Chondrocyte (in vitro differentiated cells): ENCODE data around the gene B4GALT5. TPM values are rescaled to one million over a fixed set of nuclear protein-coding genes. Genes with fewer than 3 reads are reported as not detected.
"Not testable (repeated sequence)": the region's sequence is repeated elsewhere in the genome, so short reads cannot be mapped to it uniquely, and the experiment has no call there.

Experiments
- DNase-seq: peaks from one replicate; pipeline ENCODE4 v3.0.0; 2021; ENCODE audit warnings: mixed read lengths, low spot score
- H3K27ac Mint-ChIP-seq: one replicate; pipeline ENCODE4 v1.8.0; 2021; ENCODE audit warnings: mild to moderate bottlenecking, moderate library complexity, mixed read lengths; ENCODE audit not compliant: unreplicated experiment
- H3K27me3 Mint-ChIP-seq: 2 replicates; pipeline ENCODE4 v1.8.0; 2021; ENCODE audit warnings: low read depth, mixed read lengths
- H3K36me3 Mint-ChIP-seq: 2 replicates; pipeline ENCODE4 v1.8.0; 2021; ENCODE audit warnings: low read depth, mixed read lengths
- H3K4me1 Mint-ChIP-seq: 2 replicates; pipeline ENCODE4 v1.8.0; 2021; ENCODE audit warnings: low read depth, mild to moderate bottlenecking, mixed read lengths
- H3K4me3 Mint-ChIP-seq: one replicate; pipeline ENCODE4 v1.8.0; 2021; ENCODE audit warnings: mild to moderate bottlenecking, moderate library complexity, mixed read lengths; ENCODE audit not compliant: unreplicated experiment
- H3K9me3 Mint-ChIP-seq: 2 replicates; pipeline ENCODE4 v1.8.0; 2021; ENCODE audit warnings: low read depth, mixed read lengths
- CTCF ChIP-seq: fragments of 200-600 bp; sonication (generic); IDR thresholded peaks from 2 replicates; pipeline ENCODE4 v1.5.0; 2021; ENCODE audit warnings: antibody characterized with exemption, mild to moderate bottlenecking, moderate library complexity
- total RNA-seq: library from RNA; stranded (reverse); gene quantifications from 3 replicates; pipeline ENCODE4 v1.2.1, GENCODE V29; 2021

B4GALT5 gene
- total RNA-seq, 1 donor from 2014 or later, result 56.1 TPM

GRCh38 chr20:49729780-49730179 lies 16.1 kb upstream of the B4GALT5 start:
- Mint-ChIP-seq H3K27me3 (no peaks in the 10 kb centered on the region), H3K4me3 (no peak overlapping the region), H3K36me3 (no peaks in the 10 kb centered on the region), H3K9me3 (peaks cover 4% of the 10 kb centered on the region), H3K27ac (peak overlapping the region; percentile 67), H3K4me1 (peaks cover 8% of the 10 kb centered on the region)
- no peak for DNase-seq
- no peak for TF ChIP-seq CTCF

GRCh38 chr20:49727894-49728885 lies 14.5 kb upstream of the B4GALT5 start:
- Mint-ChIP-seq H3K27ac (no peak overlapping the region), H3K9me3 (peaks cover 4% of the 10 kb centered on the region)

GRCh38 chr20:49727478-49727877 lies 13.8 kb upstream of the B4GALT5 start:
- Mint-ChIP-seq H3K27me3 (no peaks in the 10 kb centered on the region), H3K9me3 (peaks cover 4% of the 10 kb centered on the region), H3K4me3 (no peak overlapping the region), H3K4me1 (peaks cover 8% of the 10 kb centered on the region), H3K36me3 (no peaks in the 10 kb centered on the region), H3K27ac (no peak overlapping the region)
- TF ChIP-seq CTCF, result no peak
- no peak for DNase-seq

More at GRCh38 chr20:49727894-49728885, 14.5 kb upstream of the B4GALT5 start:
- Mint-ChIP-seq H3K4me1 (peaks cover 8% of the 10 kb centered on the region), H3K36me3 (no peaks in the 10 kb centered on the region), H3K27me3 (no peaks in the 10 kb centered on the region), H3K4me3 (no peak overlapping the region)
- no peak for TF ChIP-seq CTCF
- DNase-seq, result no peak

- Mint-ChIP-seq H3K4me3 (no peak overlapping the region), H3K27me3 (no peaks in the 10 kb centered on the region), H3K4me1 (peaks cover 8% of the 10 kb centered on the region), H3K27ac (no peak overlapping the region), H3K36me3 (no peaks in the 10 kb centered on the region), H3K9me3 (peaks cover 4% of the 10 kb centered on the region)
- no peak for DNase-seq
- no peak for TF ChIP-seq CTCF
Observed at GRCh38 chr20:49725694-49726093, 12.0 kb upstream of the B4GALT5 start.

- not testable (repeated sequence) for DNase-seq, H3K4me1 Mint-ChIP-seq, H3K27me3 Mint-ChIP-seq, H3K36me3 Mint-ChIP-seq, H3K4me3 Mint-ChIP-seq, H3K27ac Mint-ChIP-seq, H3K9me3 Mint-ChIP-seq
Observed at GRCh38 chr20:49725224-49725606, 11.5 kb upstream of the B4GALT5 start.
